Subcutaneous abdominal adipose tissue (tissue), 5 donors: ENCODE results near the gene PHAF1.

ENCODE experiments used
- H3K27ac ChIP-seq: one replicate; pipeline ENCODE4 v1.7.0; 2013; ENCODE audit warnings: low read depth, mild to moderate bottlenecking, inconsistent platforms, low read length, moderate library complexity
- H3K27me3 ChIP-seq, 5 donors: one replicate each; pipeline ENCODE4 v1.7.0; 2013; ENCODE audit warnings: low read length in 5 of 5, inconsistent platforms in 1 of 5; ENCODE audit not compliant: control insufficient read depth in 5 of 5, insufficient read depth in 4 of 5
- H3K36me3 ChIP-seq, 5 donors: one replicate each; pipeline ENCODE4 v1.7.0; 2013; ENCODE audit warnings: low read length in 5 of 5; ENCODE audit not compliant: control insufficient read depth in 5 of 5, insufficient read depth in 5 of 5
- H3K4me1 ChIP-seq, 5 donors: one replicate each; pipeline ENCODE4 v1.7.0; 2013; ENCODE audit warnings: low read length in 5 of 5, mild to moderate bottlenecking in 3 of 5, moderate library complexity in 1 of 5; ENCODE audit not compliant: control insufficient read depth in 5 of 5, insufficient read depth in 5 of 5
- H3K4me3 ChIP-seq, 5 donors: one replicate each; pipeline ENCODE4 v1.7.0; 2013; ENCODE audit warnings: low read length in 5 of 5, low read depth in 1 of 5
- H3K9ac ChIP-seq, 5 donors: one replicate each; pipeline ENCODE4 v1.7.0; 2013; ENCODE audit warnings: low read length in 5 of 5, mild to moderate bottlenecking in 4 of 5, moderate library complexity in 3 of 5
- H3K9me3 ChIP-seq, 5 donors: one replicate each; pipeline ENCODE4 v1.7.0; 2013; ENCODE audit warnings: low read length in 5 of 5; ENCODE audit not compliant: control insufficient read depth in 5 of 5
- donor health status: healthy.
- donor health status: healthy.
- donor health status: healthy.
- donor health status: healthy.
- donor health status: healthy.

The PHAF1 gene

DNA sequence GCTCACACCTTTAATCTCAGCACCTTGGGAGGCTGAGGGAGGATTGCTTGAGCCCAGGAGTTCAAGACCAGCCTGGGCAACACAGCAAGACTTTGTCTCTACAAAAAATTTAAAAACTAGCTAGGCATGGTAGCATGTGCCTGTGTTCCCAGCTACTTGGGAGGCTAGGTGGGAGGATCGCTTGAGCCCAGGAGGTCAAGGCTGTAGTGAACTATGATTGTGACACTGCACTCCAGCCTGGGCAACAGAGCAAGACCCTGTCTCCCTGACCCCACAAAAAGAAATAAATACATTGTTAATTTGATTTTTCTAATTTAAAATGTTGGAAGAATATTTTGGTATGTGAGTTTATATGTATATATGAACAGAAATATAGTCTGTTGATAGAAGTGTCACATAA lies 22.4 kb upstream of the PHAF1 start:
- H3K36me3 ChIP-seq: peaks cover 0 to 6% (median 2%) of the 10 kb centered on the region in 5 donors

DNA sequence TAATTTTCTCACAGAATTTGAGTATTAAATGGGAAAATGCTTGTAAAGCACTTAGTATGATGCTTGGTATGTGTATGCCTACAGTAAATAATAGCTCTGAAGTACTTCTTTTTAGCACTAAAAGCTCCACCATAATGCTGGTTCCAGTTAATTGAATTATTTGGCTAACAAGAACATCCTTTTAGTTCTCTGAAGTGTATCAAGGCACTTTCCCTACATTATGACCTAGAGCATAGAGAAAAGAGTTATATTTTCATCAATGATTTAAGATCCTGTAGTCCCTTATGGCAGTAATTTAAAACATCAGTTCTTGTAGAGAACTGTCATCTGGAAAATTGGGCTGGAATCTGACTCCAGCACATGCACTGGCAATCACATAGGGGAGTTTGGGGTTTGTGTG lies 21.9 kb upstream of the PHAF1 start:
- H3K36me3 ChIP-seq: peaks cover 0 to 6% (median 2%) of the 10 kb centered on the region in 5 donors
- no peaks in the 10 kb centered on the region for H3K4me1 ChIP-seq
- no peak overlapping the region for H3K9ac ChIP-seq
- H3K27me3 ChIP-seq: no peaks in the 10 kb centered on the region
- H3K9me3 ChIP-seq: no peaks in the 10 kb centered on the region
- no peak overlapping the region for H3K4me3 ChIP-seq
- no peak overlapping the region for H3K27ac ChIP-seq

More for the DNA sequence above, 22.4 kb upstream of the PHAF1 start:
- no peak overlapping the region for H3K9ac ChIP-seq
- H3K4me3 ChIP-seq: no peak overlapping the region
- H3K4me1 ChIP-seq: no peaks in the 10 kb centered on the region
- no peaks in the 10 kb centered on the region for H3K9me3 ChIP-seq
- H3K27ac ChIP-seq: no peak overlapping the region
- no peaks in the 10 kb centered on the region for H3K27me3 ChIP-seq

DNA sequence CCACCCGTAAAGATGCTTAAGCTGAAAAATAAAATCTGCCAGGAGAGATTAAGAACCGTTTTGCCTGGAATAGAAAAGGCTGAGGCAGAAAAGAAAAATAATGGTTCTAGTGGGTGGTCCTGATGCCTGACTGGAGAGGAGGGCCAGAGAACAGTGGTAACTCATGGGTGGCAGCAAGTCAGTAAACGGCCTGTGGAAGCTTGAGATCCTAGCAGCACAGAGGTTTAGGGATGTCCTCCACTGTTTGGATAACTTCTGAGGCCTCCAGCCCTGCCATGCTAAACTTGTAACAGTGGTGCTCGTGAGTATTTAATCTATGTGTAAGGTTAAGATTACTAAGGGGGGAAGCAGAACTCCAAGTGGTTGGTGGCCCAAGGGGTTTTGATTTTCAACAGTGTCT lies 21.2 kb upstream of the PHAF1 start:
- Histone ChIP-seq H3K36me3 (peaks cover 2 to 6% (median 3%) of the 10 kb centered on the region in 5 donors), H3K9me3 (no peaks in the 10 kb centered on the region), H3K4me3 (no peak overlapping the region), H3K27ac (no peak overlapping the region), H3K9ac (no peak overlapping the region), H3K4me1 (no peaks in the 10 kb centered on the region), H3K27me3 (no peaks in the 10 kb centered on the region)

DNA sequence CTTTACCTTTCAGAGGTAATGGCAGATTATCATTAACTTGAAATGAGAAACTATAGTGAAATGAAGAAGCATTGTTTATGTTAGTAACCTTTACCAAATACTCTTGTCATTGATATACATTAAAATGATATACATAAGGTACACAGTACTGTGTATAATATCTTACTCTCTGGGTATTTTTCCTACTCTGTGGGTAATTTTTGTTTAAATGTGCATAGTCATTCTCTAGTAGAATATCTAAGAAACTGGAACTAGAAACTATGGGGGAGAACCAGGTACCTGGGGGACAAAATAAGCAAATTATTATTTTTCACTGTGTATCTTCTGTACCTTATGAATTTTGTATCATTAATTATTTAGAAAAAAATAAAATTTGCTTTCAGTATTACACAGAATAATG lies 20.6 kb upstream of the PHAF1 start:
- Histone ChIP-seq H3K27ac (no peak overlapping the region), H3K27me3 (no peaks in the 10 kb centered on the region), H3K36me3 (peaks cover 2 to 6% (median 3%) of the 10 kb centered on the region in 5 donors), H3K4me3 (no peak overlapping the region), H3K9me3 (no peaks in the 10 kb centered on the region), H3K9ac (no peak overlapping the region), H3K4me1 (no peaks in the 10 kb centered on the region)

DNA sequence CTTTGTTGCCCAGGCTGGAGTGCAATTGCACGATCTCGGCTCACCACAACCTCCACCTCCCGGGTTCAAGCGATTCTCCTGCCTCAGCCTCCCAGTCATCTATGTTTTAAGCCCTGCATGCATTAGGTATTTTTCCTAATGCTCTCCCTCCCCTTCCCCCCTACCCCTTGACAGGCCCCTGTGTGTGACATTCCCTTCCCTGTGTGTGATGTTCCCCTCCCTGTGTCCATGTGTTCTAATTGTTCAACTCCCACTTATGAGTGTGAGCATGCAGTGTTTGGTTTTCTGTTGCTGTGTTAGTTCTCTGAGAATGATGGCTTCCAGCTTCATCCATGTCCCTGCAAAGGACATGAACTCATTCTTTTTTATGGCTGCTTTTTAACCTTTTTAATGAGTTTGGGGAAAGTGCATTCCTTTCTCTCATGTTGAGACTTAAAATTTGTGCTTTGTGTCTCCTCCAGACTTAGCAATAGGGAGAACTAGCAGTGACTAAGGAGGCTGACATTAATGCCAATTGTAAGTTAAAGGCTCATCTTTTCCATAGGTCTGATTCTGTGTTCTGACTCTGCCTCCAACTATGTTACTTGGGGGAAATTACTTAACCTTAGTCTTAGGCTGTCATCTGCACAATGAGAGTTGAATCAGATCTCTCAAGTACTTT lies 17.7 kb upstream of the PHAF1 start:
- H3K27ac ChIP-seq: no peak overlapping the region
- H3K4me1 ChIP-seq: no peaks in the 10 kb centered on the region
- no peaks in the 10 kb centered on the region for H3K9me3 ChIP-seq
- no peaks in the 10 kb centered on the region for H3K27me3 ChIP-seq
- H3K36me3 ChIP-seq: peaks cover 0 to 5% (median 3%) of the 10 kb centered on the region in 5 donors
- H3K4me3 ChIP-seq: no peak overlapping the region
- H3K9ac ChIP-seq: no peak overlapping the region

DNA sequence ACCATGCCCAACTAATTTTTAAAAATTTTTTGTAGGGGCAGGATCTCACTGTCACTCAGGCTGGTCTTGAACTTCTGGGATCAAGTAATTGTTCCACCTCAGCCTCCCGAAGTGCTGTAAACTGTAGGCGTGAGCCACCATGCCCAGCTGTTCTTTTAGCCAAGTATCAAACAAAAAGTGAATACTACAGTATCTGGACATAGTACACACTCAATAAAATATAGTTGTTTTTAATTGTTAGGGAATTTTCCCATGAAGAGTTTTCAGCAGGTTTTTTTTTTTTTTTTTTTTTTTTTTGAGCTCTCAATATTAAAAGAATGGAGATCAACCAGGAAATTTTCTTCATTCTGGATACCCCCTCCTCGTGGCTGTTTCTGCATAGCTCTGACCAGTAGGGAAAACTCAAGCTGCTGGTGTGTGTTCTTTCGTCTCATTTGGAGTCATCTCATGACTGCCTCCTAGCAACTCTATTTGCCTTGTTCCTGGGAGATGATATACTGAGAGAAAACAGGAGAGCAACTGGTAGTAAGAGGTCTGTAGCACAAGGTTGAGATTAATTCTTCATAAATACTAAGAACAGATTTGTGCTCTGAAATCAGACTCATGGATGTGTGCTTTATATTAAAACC lies 16.5 kb upstream of the PHAF1 start:
- Histone ChIP-seq H3K27me3 (no peaks in the 10 kb centered on the region), H3K36me3 (peaks cover 0 to 5% (median 3%) of the 10 kb centered on the region in 5 donors), H3K9me3 (no peaks in the 10 kb centered on the region), H3K27ac (no peak overlapping the region), H3K4me3 (no peak overlapping the region), H3K4me1 (no peaks in the 10 kb centered on the region), H3K9ac (no peak overlapping the region)

DNA sequence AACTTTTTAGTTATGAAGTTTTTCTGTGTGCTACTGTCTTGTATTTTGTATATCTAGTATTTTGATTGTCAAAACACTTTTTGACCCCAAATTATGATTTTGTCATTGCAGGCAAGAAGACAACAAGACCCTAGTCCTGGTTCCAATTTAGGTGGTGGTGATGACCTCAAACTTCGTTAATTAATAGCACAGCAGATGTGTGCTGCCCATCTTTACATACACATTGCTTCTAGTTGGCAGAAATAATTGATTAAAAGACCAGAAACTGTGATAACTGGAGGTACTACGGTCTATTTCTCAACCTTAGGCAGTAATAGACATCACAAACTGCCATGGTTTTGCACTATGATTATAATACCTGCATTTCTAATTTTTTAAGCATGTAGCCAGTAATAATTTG lies 11.1 kb upstream of the PHAF1 start:
- no peaks in the 10 kb centered on the region for H3K27me3 ChIP-seq

DNA sequence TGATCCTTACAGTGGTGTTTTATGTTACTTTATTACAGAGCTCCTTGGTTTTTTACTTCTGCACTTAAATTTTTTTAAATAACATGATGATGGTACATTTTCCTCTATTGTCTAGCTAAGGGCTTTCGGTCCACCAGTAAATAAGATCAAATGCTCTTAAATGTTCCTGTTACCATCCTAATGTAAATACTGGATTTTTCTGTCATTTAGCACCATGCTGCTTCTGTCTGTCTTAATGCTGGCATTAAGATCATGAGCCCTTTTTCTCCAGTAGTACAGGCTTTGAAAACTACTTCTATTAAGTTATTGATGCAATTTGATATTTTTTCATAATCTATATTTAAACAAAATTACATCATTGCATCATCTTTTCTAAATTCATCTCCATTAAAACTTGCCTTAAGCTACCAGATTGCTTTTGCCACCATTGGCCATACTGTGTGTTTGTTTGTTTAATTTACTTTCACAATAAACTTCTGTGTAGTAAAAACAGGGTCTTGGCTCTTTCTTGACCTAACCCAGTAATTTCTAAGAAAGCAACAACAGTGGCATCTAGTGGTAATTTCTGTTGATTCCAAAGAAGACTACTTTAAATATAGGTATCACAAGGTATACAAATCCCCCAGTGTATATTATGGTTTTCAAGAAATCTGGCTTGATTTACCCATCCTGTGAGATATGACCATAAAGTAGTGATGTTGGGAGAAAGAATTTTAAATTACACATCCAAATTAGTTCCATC lies 9.0 kb upstream of the PHAF1 start:
- H3K4me1 ChIP-seq: peaks cover 0 to 13% (median 7%) of the 10 kb centered on the region in 5 donors
- H3K27ac ChIP-seq: no peak overlapping the region
- no peaks in the 10 kb centered on the region for H3K27me3 ChIP-seq
- H3K4me3 ChIP-seq: no peak overlapping the region
- no peaks in the 10 kb centered on the region for H3K9me3 ChIP-seq
- H3K36me3 ChIP-seq: peaks cover 0 to 11% (median 9%) of the 10 kb centered on the region in 5 donors
- H3K9ac ChIP-seq: no peak overlapping the region

More for the DNA sequence above, 11.1 kb upstream of the PHAF1 start:
- Histone ChIP-seq H3K27ac (no peak overlapping the region), H3K36me3 (peaks cover 2 to 12% (median 9%) of the 10 kb centered on the region in 5 donors), H3K4me1 (no peaks in the 10 kb centered on the region), H3K4me3 (no peak overlapping the region), H3K9ac (no peak overlapping the region), H3K9me3 (no peaks in the 10 kb centered on the region)

DNA sequence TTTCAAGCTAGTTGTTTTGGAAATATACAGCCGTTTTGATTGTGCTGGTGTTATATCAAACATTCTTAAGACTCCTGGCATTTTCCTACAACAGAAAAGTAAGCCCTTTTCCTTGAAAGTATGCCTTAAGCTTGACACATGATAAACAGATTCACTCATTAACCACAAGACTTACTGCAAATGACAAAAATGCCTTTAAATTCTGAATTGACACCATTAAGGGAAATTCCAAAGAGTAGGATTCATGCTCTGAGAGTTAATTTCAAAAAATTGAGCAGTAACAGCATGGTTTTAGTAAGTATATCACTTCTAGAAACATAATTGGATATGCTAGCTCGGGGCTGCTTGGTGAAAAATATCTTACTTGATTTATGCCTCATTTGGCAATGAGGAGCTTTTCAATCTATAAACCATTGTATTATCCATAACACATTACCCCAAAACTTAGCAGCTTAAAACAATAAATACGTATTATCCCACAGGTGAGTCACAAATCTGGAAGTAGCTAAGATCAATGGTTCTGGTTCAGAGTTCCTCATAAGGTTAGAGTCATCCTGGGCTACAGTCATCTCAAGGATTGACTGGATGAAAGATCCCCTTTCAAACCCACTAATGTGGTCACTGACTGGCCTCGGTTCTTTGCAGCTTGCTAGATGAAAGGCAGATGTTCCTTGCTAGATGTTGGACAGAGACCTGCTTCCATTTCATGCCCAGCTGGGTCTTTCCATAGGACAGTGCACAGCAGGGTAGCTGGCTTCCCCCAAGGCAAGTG lies 8.2 kb upstream of the PHAF1 start:
- peaks cover 0 to 11% (median 9%) of the 10 kb centered on the region in 5 donors for H3K36me3 ChIP-seq
- no peak overlapping the region for H3K27ac ChIP-seq
- H3K4me3 ChIP-seq: no peak overlapping the region
- H3K4me1 ChIP-seq: peaks cover 0 to 16% (median 13%) of the 10 kb centered on the region in 5 donors
- H3K27me3 ChIP-seq: no peaks in the 10 kb centered on the region
- no peaks in the 10 kb centered on the region for H3K9me3 ChIP-seq
- H3K9ac ChIP-seq: no peak overlapping the region
